ENCODE results near the gene DCAF11. TPM values are rescaled to one million over a fixed set of nuclear protein-coding genes. Genes with fewer than 3 reads are reported as not detected.

Gene DCAF11
- total and polyA plus RNA-seq, 2 of the 13 experiments (the other 11 are each of a cell fraction or from before 2014, with no cell fraction given) = 150 to 257 TPM

- TF ChIP-seq PRDM4 (CRISPR knock-in tag; IDR thresholded peaks at IDR 0.05; ENCODE audit: borderline replicate concordance) = no peak
- no peak for TF ChIP-seq ZFP62 (CRISPR knock-in tag; IDR thresholded peaks at IDR 0.05)
- no peak; the same call in 1 of the 2 replicates for TF ChIP-seq ZNF570 (CRISPR knock-in tag; IDR thresholded peaks at IDR 0.05; ENCODE audit: borderline replicate concordance)
- TF ChIP-seq ZNF138 (CRISPR knock-in tag; IDR thresholded peaks at IDR 0.05; ENCODE audit: low read depth) = no peak
- no peak for TF ChIP-seq ZBTB20 (CRISPR knock-in tag; IDR thresholded peaks at IDR 0.05; ENCODE audit: borderline replicate concordance, low read depth)
- peak; percentile 89; the same call in 1 of the 2 replicates for TF ChIP-seq AHR (CRISPR knock-in tag; IDR thresholded peaks at IDR 0.05)
- peak; percentile 7; the same call in 1 of the 2 replicates for TF ChIP-seq HOMEZ (CRISPR knock-in tag; IDR thresholded peaks at IDR 0.05; ENCODE audit: low read depth)
- no peak for TF ChIP-seq ZNF33B (CRISPR knock-in tag; IDR thresholded peaks at IDR 0.05)
- TF ChIP-seq DPF2 (CRISPR knock-in tag; IDR thresholded peaks at IDR 0.05; ENCODE audit: borderline replicate concordance, low read depth) = no peak
- no peak for TF ChIP-seq ZNF121 (CRISPR knock-in tag; IDR thresholded peaks at IDR 0.05)
- no peak for TF ChIP-seq SMARCC2 (IDR thresholded peaks at IDR 0.05)
- TF ChIP-seq AKNA (CRISPR knock-in tag; IDR thresholded peaks at IDR 0.05; ENCODE audit: borderline replicate concordance) = no peak
- TF ChIP-seq NFKB2 (CRISPR knock-in tag; IDR thresholded peaks at IDR 0.05; ENCODE audit: borderline replicate concordance) = no peak; the same call in none of the 2 replicates
- TF ChIP-seq FOXO1 (CRISPR knock-in tag; IDR thresholded peaks at IDR 0.05) = peak; percentile 36; the same call in 1 of the 2 replicates
- no peak for TF ChIP-seq ZKSCAN8 (CRISPR knock-in tag; IDR thresholded peaks at IDR 0.05; ENCODE audit: borderline replicate concordance)
- no peak for TF ChIP-seq NBN (conservative IDR thresholded peaks at IDR 0.05)
- no peak for TF ChIP-seq ZUFSP (CRISPR knock-in tag; IDR thresholded peaks at IDR 0.05; ENCODE audit: borderline replicate concordance)
- TF ChIP-seq NONO (IDR thresholded peaks at IDR 0.05) = no peak
- TF ChIP-seq NONO (CRISPR knock-in tag; conservative IDR thresholded peaks at IDR 0.05) = peak; percentile 33; the same call in 1 of the 2 replicates
Observed at GRCh38 chr14:24080888-24081738, 33.5 kb upstream of the DCAF11 start (continued).
